GM12891 (cell line): Measurements from ENCODE around the gene MICOS13.

Source experiments
- POLR2A ChIP-seq: IDR thresholded peaks from 2 replicates; pipeline ENCODE4 v1.6.1; 2011; ENCODE audit warnings: low read depth, low read length, control low read depth
- POLR2AphosphoS5 ChIP-seq: IDR thresholded peaks from 2 replicates; pipeline ENCODE4 v1.6.1; 2011; ENCODE audit warnings: low read depth, low read length, control low read depth

DNA sequence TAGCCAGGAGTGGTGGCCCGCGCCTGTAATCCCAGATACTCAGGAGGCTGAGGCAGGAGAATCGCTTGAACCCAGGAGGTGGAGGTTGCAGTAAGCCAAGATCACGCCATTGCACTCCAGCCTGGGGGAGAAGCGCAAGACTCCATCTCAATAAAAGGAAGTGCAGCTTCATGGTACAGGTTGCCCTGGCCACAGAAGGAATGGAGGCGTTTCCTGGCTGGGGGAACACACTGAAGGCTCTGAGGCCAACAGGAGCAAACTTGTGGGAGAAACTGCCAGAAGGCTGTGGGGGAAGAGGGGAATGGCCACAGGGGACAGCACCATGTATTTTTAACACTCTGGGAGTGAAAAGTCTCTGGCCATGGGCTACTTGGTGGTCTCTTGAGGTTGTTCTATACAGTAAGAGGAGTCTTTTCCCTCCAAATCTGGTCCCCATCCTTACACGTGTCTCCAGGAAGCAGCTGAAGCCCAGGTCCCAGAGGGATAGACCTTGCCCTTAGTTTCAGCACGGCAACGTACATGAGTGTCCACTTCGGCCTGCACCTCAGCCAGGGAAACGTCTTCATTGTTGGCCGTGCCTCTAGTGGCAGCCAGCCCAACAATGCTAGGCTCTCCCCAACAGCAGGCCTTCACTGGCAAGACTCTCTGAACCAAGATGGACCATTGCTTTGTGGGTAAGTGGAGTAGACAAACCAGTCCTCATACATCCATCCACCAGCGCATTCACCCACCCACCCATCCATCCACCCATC is 7.4 kb downstream of the MICOS13 start:
- no peak; the same call in 1 of the 2 replicates for TF ChIP-seq POLR2A
- peak; percentile 52; the same call in 1 of the 2 replicates for TF ChIP-seq POLR2AphosphoS5
